ENCODE data around the gene HACE1.
"Not testable (repeated sequence)": the region's sequence is repeated elsewhere in the genome, so short reads cannot be mapped to it uniquely, and the experiment has no call there.

Gene HACE1

GRCh38 chr6:104829183-104829958 is 30.3 kb downstream of the HACE1 start:
- H3K4me3 ChIP-seq (ENCODE audit: extremely low read depth, insufficient read depth, low read length, poor library complexity, severe bottlenecking), result no peak overlapping the region
- no CpG with 5 or more reads among the region's 1 CpG for WGBS, 2 experiments (ENCODE audit: insufficient coverage in 2 of 2)

GRCh38 chr6:104828478-104828877 is 31.2 kb downstream of the HACE1 start:
- Histone ChIP-seq H3K27ac (ENCODE audit: low read depth, low read length, severe bottlenecking) (no peak overlapping the region), H3K4me1 (ENCODE audit: control insufficient read depth, insufficient read depth, low read length, poor library complexity, severe bottlenecking) (no peaks in the 10 kb centered on the region), H3K4me3 (ENCODE audit: extremely low read depth, insufficient read depth, low read length, poor library complexity, severe bottlenecking) (no peak overlapping the region), H3K9me3 (ENCODE audit: control insufficient read depth, low read length) (no peaks in the 10 kb centered on the region), H3K36me3 (ENCODE audit: control insufficient read depth, insufficient read depth, low read length) (peaks cover 24% of the 10 kb centered on the region)
- WGBS, 2 experiments (ENCODE audit: insufficient coverage in 2 of 2), result no CpG with 5 or more reads among the region's 1 CpG

More at GRCh38 chr6:104829183-104829958, 30.3 kb downstream of the HACE1 start:
- Histone ChIP-seq H3K9me3 (ENCODE audit: control insufficient read depth, low read length) (no peaks in the 10 kb centered on the region), H3K27ac (ENCODE audit: low read depth, low read length, severe bottlenecking) (no peak overlapping the region), H3K36me3 (ENCODE audit: control insufficient read depth, insufficient read depth, low read length) (peaks cover 29% of the 10 kb centered on the region), H3K4me1 (ENCODE audit: control insufficient read depth, insufficient read depth, low read length, poor library complexity, severe bottlenecking) (no peaks in the 10 kb centered on the region)

DNA sequence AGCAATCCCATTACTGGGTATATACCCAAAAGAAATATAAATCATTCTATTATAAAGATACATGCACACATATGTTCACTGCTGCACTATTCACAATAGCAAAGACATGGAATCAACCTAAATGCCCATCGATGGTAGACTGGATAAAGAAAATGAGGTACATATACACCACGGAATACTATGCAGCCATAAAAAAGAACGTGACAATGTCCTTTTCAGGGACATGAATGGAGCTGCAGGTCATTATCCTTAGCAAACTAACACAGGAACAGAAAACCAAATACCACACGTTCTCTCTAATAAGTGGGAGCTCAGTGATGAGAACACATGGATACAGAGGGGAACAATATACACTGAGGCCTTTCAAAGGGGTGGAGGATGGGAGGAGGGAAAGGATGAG is 38.9 kb downstream of the HACE1 start:
- not testable (repeated sequence) for H3K9me3 ChIP-seq (ENCODE audit: control insufficient read depth, low read length); H3K4me1 ChIP-seq (ENCODE audit: control insufficient read depth, insufficient read depth, low read length, poor library complexity, severe bottlenecking); H3K27ac ChIP-seq (ENCODE audit: low read depth, low read length, severe bottlenecking); H3K4me3 ChIP-seq (ENCODE audit: extremely low read depth, insufficient read depth, low read length, poor library complexity, severe bottlenecking)
- H3K36me3 ChIP-seq (ENCODE audit: control insufficient read depth, insufficient read depth, low read length), result peaks cover 12% of the 10 kb centered on the region
- 90 to 100% methylated on average over 2 of the region's 4 CpGs for WGBS, 2 experiments (ENCODE audit: insufficient coverage in 2 of 2)

- Histone ChIP-seq H3K4me3 (ENCODE audit: extremely low read depth, insufficient read depth, low read length, poor library complexity, severe bottlenecking) (no peak overlapping the region), H3K9me3 (ENCODE audit: control insufficient read depth, low read length) (no peaks in the 10 kb centered on the region), H3K27ac (ENCODE audit: low read depth, low read length, severe bottlenecking) (no peak overlapping the region), H3K36me3 (ENCODE audit: control insufficient read depth, insufficient read depth, low read length) (peaks cover 6% of the 10 kb centered on the region), H3K4me1 (ENCODE audit: control insufficient read depth, insufficient read depth, low read length, poor library complexity, severe bottlenecking) (no peaks in the 10 kb centered on the region)
- 71 to 91% methylated on average over 2 to 3 of the region's 3 CpGs for WGBS, 2 experiments (ENCODE audit: insufficient coverage in 2 of 2)
Measured at GRCh38 chr6:104816125-104816524, 43.6 kb downstream of the HACE1 start.

DNA sequence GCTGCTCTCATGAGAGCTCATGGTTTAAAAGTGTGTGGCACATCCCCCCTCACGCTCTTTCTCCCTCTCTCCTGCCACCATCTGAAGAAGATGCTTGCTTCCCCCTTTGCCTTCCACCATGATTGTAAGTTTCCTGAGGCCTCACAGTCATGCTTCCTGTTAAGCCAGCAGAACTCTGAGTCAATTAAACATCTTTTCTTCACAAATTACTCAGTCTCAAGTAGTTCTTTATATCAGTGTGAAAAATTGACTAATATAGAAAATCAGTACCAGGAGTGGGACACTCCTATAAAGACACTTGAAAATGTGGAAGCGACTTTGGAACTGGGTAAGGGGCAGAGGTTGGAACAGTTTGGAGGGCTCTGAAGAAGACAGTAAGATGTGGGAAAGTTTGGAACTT is 45.0 kb downstream of the HACE1 start:
- Histone ChIP-seq H3K4me1 (ENCODE audit: control insufficient read depth, insufficient read depth, low read length, poor library complexity, severe bottlenecking) (no peaks in the 10 kb centered on the region), H3K4me3 (ENCODE audit: extremely low read depth, insufficient read depth, low read length, poor library complexity, severe bottlenecking) (no peak overlapping the region), H3K27ac (ENCODE audit: low read depth, low read length, severe bottlenecking) (no peak overlapping the region), H3K9me3 (ENCODE audit: control insufficient read depth, low read length) (no peaks in the 10 kb centered on the region), H3K36me3 (ENCODE audit: control insufficient read depth, insufficient read depth, low read length) (peaks cover 6% of the 10 kb centered on the region)
- 90 to 100% methylated on average over 1 to 2 of the region's 2 CpGs for WGBS, 2 experiments (ENCODE audit: insufficient coverage in 2 of 2)

DNA sequence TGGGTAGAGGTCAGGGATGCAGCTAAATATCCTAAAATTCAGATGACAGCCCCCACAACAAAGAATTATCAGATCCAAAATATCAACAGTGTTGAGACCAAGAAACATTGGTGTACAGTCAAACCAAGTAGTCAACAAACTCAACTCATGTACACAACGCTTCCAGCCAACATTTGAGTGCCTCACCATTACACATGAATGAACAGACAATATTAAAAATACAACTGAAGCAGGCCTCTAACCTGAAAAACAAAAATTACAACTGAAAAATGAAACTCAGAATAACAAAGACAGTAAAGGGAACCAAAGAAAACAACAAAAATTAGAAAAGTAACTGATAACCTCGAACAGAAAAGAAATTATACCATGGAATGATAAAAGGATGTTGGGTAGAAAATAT is 46.2 kb downstream of the HACE1 start:
- 100% methylated on average over 1 of the region's 2 CpGs; no CpG with 5 or more reads in 1 of the 2 experiments for WGBS, 2 experiments (ENCODE audit: insufficient coverage in 2 of 2)
- Histone ChIP-seq H3K36me3 (ENCODE audit: control insufficient read depth, insufficient read depth, low read length) (peaks cover 6% of the 10 kb centered on the region), H3K4me1 (ENCODE audit: control insufficient read depth, insufficient read depth, low read length, poor library complexity, severe bottlenecking) (no peaks in the 10 kb centered on the region), H3K27ac (ENCODE audit: low read depth, low read length, severe bottlenecking) (no peak overlapping the region), H3K4me3 (ENCODE audit: extremely low read depth, insufficient read depth, low read length, poor library complexity, severe bottlenecking) (no peak overlapping the region), H3K9me3 (ENCODE audit: control insufficient read depth, low read length) (no peaks in the 10 kb centered on the region)

- H3K4me3 ChIP-seq (ENCODE audit: extremely low read depth, insufficient read depth, low read length, poor library complexity, severe bottlenecking), result no peak overlapping the region
- 100% methylated on average over 1 of the region's 3 CpGs for WGBS, 2 experiments (ENCODE audit: insufficient coverage in 2 of 2)
- no peaks in the 10 kb centered on the region for H3K4me1 ChIP-seq (ENCODE audit: control insufficient read depth, insufficient read depth, low read length, poor library complexity, severe bottlenecking)
- H3K9me3 ChIP-seq (ENCODE audit: control insufficient read depth, low read length), result no peaks in the 10 kb centered on the region
- H3K36me3 ChIP-seq (ENCODE audit: control insufficient read depth, insufficient read depth, low read length), result peaks cover 9% of the 10 kb centered on the region
- no peak overlapping the region for H3K27ac ChIP-seq (ENCODE audit: low read depth, low read length, severe bottlenecking)
Measured at GRCh38 chr6:104809116-104809515, 50.6 kb downstream of the HACE1 start.

DNA sequence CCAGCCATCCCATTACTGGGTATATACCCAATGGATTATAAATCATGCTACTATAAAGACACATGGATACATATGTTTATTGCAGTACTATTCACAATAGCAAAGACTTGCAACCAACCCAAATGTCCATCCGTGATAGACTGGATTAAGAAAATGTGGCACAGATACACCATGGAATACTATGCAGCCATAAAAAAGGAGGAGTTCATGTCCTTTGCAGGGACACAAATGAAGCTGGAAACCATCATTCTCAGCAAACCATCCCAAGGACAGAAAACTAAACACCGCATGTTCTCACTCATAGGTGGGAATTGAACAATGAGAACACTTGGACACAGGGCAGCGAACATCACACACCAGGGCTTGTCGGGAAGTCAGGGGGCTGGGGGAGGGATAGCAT is 54.4 kb downstream of the HACE1 start:
- WGBS, 2 experiments (ENCODE audit: insufficient coverage in 2 of 2), result 100% methylated on average over 2 of the region's 4 CpGs; no CpG with 5 or more reads in 1 of the 2 experiments
- not testable (repeated sequence) for H3K9me3 ChIP-seq (ENCODE audit: control insufficient read depth, low read length); H3K36me3 ChIP-seq (ENCODE audit: control insufficient read depth, insufficient read depth, low read length); H3K4me1 ChIP-seq (ENCODE audit: control insufficient read depth, insufficient read depth, low read length, poor library complexity, severe bottlenecking); H3K4me3 ChIP-seq (ENCODE audit: extremely low read depth, insufficient read depth, low read length, poor library complexity, severe bottlenecking); H3K27ac ChIP-seq (ENCODE audit: low read depth, low read length, severe bottlenecking)

GRCh38 chr6:104799134-104799657 is 60.5 kb downstream of the HACE1 start:
- WGBS, 2 experiments (ENCODE audit: insufficient coverage in 2 of 2), result 90 to 100% methylated on average over 1 to 2 of the region's 3 CpGs
- H3K4me3 ChIP-seq (ENCODE audit: extremely low read depth, insufficient read depth, low read length, poor library complexity, severe bottlenecking), result no peak overlapping the region
- no peak overlapping the region for H3K27ac ChIP-seq (ENCODE audit: low read depth, low read length, severe bottlenecking)
- H3K9me3 ChIP-seq (ENCODE audit: control insufficient read depth, low read length), result no peaks in the 10 kb centered on the region
- H3K4me1 ChIP-seq (ENCODE audit: control insufficient read depth, insufficient read depth, low read length, poor library complexity, severe bottlenecking), result no peaks in the 10 kb centered on the region
- peaks cover 11% of the 10 kb centered on the region for H3K36me3 ChIP-seq (ENCODE audit: control insufficient read depth, insufficient read depth, low read length)

DNA sequence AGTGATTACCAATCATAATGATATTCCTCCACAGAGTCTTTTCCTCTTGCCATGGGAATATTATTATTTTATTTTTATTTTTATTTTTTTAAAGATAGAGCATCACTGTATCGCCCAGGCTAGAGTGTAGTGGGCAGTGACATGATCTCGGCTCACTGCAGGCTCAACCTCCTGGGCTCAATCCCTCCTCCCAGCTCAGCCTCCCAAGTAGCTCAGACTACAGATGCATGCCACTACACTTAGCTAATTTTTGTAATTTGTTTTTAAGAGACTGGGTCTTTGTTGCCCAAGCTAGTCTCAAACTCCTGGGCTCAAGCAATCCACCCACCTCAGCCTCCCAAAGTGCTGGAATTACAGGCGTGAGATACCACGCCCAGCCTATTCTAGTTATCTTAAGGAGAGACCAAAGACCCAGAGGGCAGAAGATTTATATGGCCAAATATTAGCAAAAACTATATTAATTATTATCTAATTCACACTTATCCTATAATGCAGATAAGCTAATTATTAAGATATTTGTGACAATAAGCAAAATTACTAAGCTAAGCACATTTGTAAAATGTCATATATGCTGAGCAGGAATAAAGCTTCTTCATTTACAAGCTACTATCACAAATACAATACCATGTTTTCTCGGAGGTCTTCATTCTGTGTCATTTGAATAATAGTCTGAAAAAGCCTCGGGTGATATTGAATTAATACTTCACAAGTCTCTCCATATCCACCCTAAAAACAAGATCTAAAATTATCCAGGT is 63.5 kb downstream of the HACE1 start:
- peaks cover 14% of the 10 kb centered on the region for H3K36me3 ChIP-seq (ENCODE audit: control insufficient read depth, insufficient read depth, low read length)

More for the DNA sequence above, 63.5 kb downstream of the HACE1 start:
- no peaks in the 10 kb centered on the region for H3K4me1 ChIP-seq (ENCODE audit: control insufficient read depth, insufficient read depth, low read length, poor library complexity, severe bottlenecking)
- no peaks in the 10 kb centered on the region for H3K9me3 ChIP-seq (ENCODE audit: control insufficient read depth, low read length)
- WGBS, 2 experiments (ENCODE audit: insufficient coverage in 2 of 2), result 92 to 100% methylated on average over 1 to 2 of the region's 6 CpGs
- no peak overlapping the region for H3K4me3 ChIP-seq (ENCODE audit: extremely low read depth, insufficient read depth, low read length, poor library complexity, severe bottlenecking)
- no peak overlapping the region for H3K27ac ChIP-seq (ENCODE audit: low read depth, low read length, severe bottlenecking)
